Lung (tissue), 12 donors: ENCODE measurements around the gene SIRPG. TPM values are rescaled to one million over a fixed set of nuclear protein-coding genes. Genes with fewer than 3 reads are reported as not detected.

Experiments
- ATAC-seq: fragments of 200-7000 bp; cut with Tn5 transposase; one replicate; pipeline ENCODE4 v1.9.1; 2020; ENCODE audit warnings: moderate number of reproducible peaks; ENCODE audit not compliant: insufficient read depth, low FRiP score
- DNase-seq, 3 donors: peaks; one replicate each; pipeline ENCODE4 v3.0.0-alpha.2; 2013 to 2017
- H3K27ac ChIP-seq, 2 donors: one replicate each; pipeline ENCODE4 v1.5.1; 2013; ENCODE audit warnings: mild to moderate bottlenecking in 2 of 2, moderate library complexity in 2 of 2, control low read depth in 1 of 2, inconsistent platforms in 1 of 2, low read depth in 1 of 2, low read length in 1 of 2
- H3K27me3 ChIP-seq, 3 donors: one replicate each; pipeline ENCODE4 v1.5.1; 2013; ENCODE audit warnings: low read length in 2 of 3; ENCODE audit not compliant: control insufficient read depth in 3 of 3, insufficient read depth in 3 of 3
- H3K36me3 ChIP-seq, 4 donors: one replicate each; pipeline ENCODE4 v1.5.1; 2013; ENCODE audit warnings: low read length in 4 of 4, mild to moderate bottlenecking in 1 of 4, moderate library complexity in 1 of 4; ENCODE audit not compliant: control insufficient read depth in 4 of 4, insufficient read depth in 4 of 4
- H3K4me1 ChIP-seq, 5 donors: one replicate each; pipeline ENCODE4 v1.5.1; 2013; ENCODE audit warnings: low read length in 5 of 5, mild to moderate bottlenecking in 2 of 5, moderate library complexity in 1 of 5; ENCODE audit not compliant: control insufficient read depth in 5 of 5, insufficient read depth in 5 of 5
- H3K4me3 ChIP-seq: one replicate; pipeline ENCODE4 v1.5.1; 2013; ENCODE audit warnings: mild to moderate bottlenecking, control low read depth, moderate library complexity
- H3K9ac ChIP-seq, 2 donors: one replicate each; pipeline ENCODE4 v1.5.1; 2013; ENCODE audit warnings: low read length in 2 of 2, control low read depth in 1 of 2; ENCODE audit not compliant: insufficient read depth in 1 of 2
- H3K9me3 ChIP-seq, 4 donors: one replicate each; pipeline ENCODE4 v1.5.1; 2013; ENCODE audit warnings: low read length in 3 of 4, mild to moderate bottlenecking in 1 of 4, moderate library complexity in 1 of 4; ENCODE audit not compliant: control insufficient read depth in 4 of 4, insufficient read depth in 3 of 4
- WGBS, 2 donors: extraction: QIAGEN DNeasy Blood & Tissue Kit; methylation state at CpG; one replicate each; pipeline ENCODE4 v1.1.7; 2013; 5-methylcytosine and 5-hydroxymethylcytosine counted together
- polyA plus RNA-seq, 2 donors: library from polyadenylated mRNA; stranded (reverse); fragments of 200-250 nt; gene quantifications; one replicate each; pipeline ENCODE4 v1.2.1, GENCODE V29; 2013
- total RNA-seq, 2 donors: library from RNA; depleted of rRNA in 1 of 2; stranded (reverse); fragments of >200 nt in 1 of 2; gene quantifications; one replicate each; pipeline ENCODE4 v1.2.1, GENCODE V29; 2014 to 2021
- TF ChIP-seq, protein P1 (sequence below): IDR thresholded peaks from 2 replicates; pipeline ENCODE4 v1.5.1; 2012; ENCODE audit warnings: mild to moderate bottlenecking; ENCODE audit errors: control extremely low read depth, extremely low read depth
- donor health status: control.
- donor health status: control.
- donor health status: Bipolar disorder and iron deficiency.
- donor health status: healthy.
- donor health status: DM: yes; HTN: yes; CAD: no.

SIRPG gene
- total and polyA plus RNA-seq, 4 donors: 0.28 to 1.8 (median 0.76) TPM

DNA sequence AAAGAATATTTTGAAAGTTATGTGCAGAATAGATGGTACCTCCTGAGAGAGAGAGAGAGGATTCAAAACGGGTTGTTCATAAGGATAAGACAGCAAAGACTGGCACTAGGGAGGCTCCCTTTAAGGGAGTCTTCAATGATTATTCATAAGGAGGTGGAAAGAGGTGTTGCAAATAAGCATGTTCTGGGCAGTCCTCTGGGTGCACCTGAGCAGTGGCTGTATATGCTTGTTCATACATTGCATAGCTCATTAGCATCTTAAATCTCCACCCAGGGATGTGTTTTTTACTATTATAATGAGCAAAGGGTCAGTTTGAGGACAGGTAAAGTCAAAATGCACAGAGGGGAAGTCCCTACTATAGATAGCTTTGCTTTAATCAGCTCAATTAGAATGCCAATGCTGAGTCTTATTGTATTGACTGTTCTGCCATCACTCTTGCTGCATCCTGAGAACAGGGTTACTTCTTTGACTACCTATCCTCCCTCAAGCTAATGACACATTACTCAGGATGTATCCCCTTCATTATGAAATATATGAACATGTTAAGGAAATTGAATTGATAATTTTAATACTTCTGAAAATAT, 10.0 kb upstream of the SIRPG start:
- no peak overlapping the region for H3K27ac ChIP-seq
- no peaks in the 10 kb centered on the region for H3K4me1 ChIP-seq
- no peaks in the 10 kb centered on the region for H3K36me3 ChIP-seq
- H3K4me3 ChIP-seq: no peak overlapping the region
- no peak overlapping the region for H3K9ac ChIP-seq
- peaks cover 0 to 2% (median 0%) of the 10 kb centered on the region in 4 donors for H3K9me3 ChIP-seq
- WGBS, 2 donors: 43 to 66% methylated on average over 1 of the region's 1 CpG
- TF ChIP-seq, protein P1, sequence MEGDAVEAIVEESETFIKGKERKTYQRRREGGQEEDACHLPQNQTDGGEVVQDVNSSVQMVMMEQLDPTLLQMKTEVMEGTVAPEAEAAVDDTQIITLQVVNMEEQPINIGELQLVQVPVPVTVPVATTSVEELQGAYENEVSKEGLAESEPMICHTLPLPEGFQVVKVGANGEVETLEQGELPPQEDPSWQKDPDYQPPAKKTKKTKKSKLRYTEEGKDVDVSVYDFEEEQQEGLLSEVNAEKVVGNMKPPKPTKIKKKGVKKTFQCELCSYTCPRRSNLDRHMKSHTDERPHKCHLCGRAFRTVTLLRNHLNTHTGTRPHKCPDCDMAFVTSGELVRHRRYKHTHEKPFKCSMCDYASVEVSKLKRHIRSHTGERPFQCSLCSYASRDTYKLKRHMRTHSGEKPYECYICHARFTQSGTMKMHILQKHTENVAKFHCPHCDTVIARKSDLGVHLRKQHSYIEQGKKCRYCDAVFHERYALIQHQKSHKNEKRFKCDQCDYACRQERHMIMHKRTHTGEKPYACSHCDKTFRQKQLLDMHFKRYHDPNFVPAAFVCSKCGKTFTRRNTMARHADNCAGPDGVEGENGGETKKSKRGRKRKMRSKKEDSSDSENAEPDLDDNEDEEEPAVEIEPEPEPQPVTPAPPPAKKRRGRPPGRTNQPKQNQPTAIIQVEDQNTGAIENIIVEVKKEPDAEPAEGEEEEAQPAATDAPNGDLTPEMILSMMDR: no peak
- H3K27me3 ChIP-seq: peaks cover 0 to 3% (median 0%) of the 10 kb centered on the region in 3 donors
- DNase-seq (no peak), ATAC-seq (no peak)

DNA sequence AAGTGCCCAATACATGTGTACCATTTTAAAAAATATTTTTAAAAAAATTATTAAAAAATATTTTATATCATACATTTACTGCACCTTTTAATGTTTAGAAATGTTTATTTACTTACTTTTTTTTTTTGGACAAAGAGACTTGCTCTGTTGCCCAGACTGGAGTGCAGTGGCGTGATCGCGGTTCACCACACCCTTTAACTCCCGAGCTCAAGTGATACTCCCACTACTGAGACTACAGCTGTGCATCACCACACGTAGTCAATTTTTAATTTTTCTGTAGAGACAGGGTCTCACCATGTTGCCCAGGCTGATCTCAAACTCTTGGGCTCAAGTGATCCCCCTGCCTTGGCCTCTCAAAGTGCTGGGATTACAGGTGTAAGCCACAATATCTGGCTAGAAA, 9.2 kb upstream of the SIRPG start:
- ATAC-seq (no peak), DNase-seq (no peak)
- Histone ChIP-seq H3K9me3 (peaks cover 0 to 2% (median 0%) of the 10 kb centered on the region in 4 donors), H3K27ac (no peak overlapping the region), H3K9ac (no peak overlapping the region), H3K27me3 (peaks cover 0 to 3% (median 0%) of the 10 kb centered on the region in 3 donors), H3K4me3 (no peak overlapping the region), H3K4me1 (no peaks in the 10 kb centered on the region), H3K36me3 (no peaks in the 10 kb centered on the region)
- TF ChIP-seq, protein P1: no peak
- 66 to 90% methylated on average over 5 of the region's 5 CpGs for WGBS, 2 donors

DNA sequence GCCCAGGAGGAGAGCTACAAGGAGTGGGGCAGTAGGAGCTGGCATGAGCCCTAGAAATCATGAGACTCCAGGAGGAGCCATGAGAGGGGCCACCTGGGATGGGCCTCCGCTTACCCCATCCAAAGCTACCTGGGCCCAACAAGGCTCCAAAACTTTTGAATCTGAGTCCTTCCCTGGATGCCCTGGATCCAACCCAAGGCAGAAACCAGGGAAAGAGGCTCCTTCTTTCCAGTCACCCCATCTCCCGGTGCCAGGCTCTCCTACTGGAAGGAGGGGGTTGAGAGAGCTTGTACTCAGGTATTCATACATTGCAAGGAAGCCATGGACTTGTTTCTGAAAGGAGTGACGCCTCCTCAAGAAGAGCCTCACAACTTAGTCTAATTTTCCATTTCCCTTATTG, 7.8 kb upstream of the SIRPG start:
- H3K9ac ChIP-seq: no peak overlapping the region
- H3K27me3 ChIP-seq: peaks cover 0 to 5% (median 0%) of the 10 kb centered on the region in 3 donors
- H3K36me3 ChIP-seq: no peaks in the 10 kb centered on the region
- H3K4me3 ChIP-seq: no peak overlapping the region
- H3K27ac ChIP-seq: no peak overlapping the region
- no peaks in the 10 kb centered on the region for H3K4me1 ChIP-seq
- 94% methylated on average over 3 of the region's 3 CpGs for WGBS, 2 donors
- no peak for ATAC-seq
- peaks cover 0 to 2% (median 0%) of the 10 kb centered on the region in 4 donors for H3K9me3 ChIP-seq
- no peak for DNase-seq
- TF ChIP-seq, protein P1: no peak

DNA sequence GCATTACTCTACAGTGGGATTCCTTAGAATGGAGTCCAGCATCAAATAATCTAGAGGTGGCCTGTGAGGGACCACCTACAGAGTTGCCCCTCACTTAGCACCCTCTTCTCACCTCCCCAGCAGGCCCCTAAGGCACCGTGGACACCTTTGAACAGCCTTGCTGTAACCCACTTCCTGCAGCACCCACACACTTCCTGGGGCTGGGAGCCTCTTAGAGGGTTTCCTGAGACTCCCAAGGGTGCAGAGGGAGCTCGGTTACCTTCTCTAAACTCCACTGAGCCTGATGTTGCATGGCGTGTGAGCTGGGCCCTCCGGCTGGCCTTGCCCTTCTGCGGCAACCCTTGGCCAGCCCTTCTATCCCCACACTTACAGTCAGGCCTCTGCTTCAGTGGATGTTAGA, 7.3 kb upstream of the SIRPG start:
- no peak overlapping the region for H3K4me3 ChIP-seq
- no peak overlapping the region for H3K9ac ChIP-seq
- ATAC-seq (no peak), DNase-seq (no peak)
- TF ChIP-seq, protein P1: no peak
- no peaks in the 10 kb centered on the region for H3K36me3 ChIP-seq
- H3K4me1 ChIP-seq: no peaks in the 10 kb centered on the region
- 35 to 64% methylated on average over 5 of the region's 5 CpGs for WGBS, 2 donors
- peaks cover 0 to 2% (median 0%) of the 10 kb centered on the region in 4 donors for H3K9me3 ChIP-seq
- peaks cover 0 to 5% (median 0%) of the 10 kb centered on the region in 3 donors for H3K27me3 ChIP-seq
- H3K27ac ChIP-seq: no peak overlapping the region
